Activated B cell treated with CpG ODN at 0.5 μM for 24 hours (primary cell): ENCODE data around the gene ZFAND2B. TPM values are rescaled to one million over a fixed set of nuclear protein-coding genes. Genes with fewer than 3 reads are reported as not detected.

ENCODE experiments used
- ATAC-seq: fragments of 200-7000 bp; cut with Tn5 transposase; one replicate; pipeline ENCODE4 v1.10.0; 2021; ENCODE audit warnings: low read depth, mild to moderate bottlenecking, moderate library complexity
- CTCF ChIA-PET: fragments of 350-600 bp; sonication (Branson Sonifier 250); formaldehyde crosslinking; loops from one replicate; lab custom pipeline; 2021; ENCODE audit warnings: antibody characterized with exemption; lab: Charles Lee
- POLR2A ChIA-PET: fragments of 350-600 bp; sonication (Branson Sonifier 250); formaldehyde crosslinking; loops from one replicate; lab custom pipeline; 2021; ENCODE audit warnings: antibody characterized with exemption; lab: Charles Lee
- DNase-seq: peaks from one replicate; pipeline ENCODE4 v3.0.0; 2022
- H3K27ac Mint-ChIP-seq: one replicate; pipeline ENCODE4 v1.8.0; 2020; ENCODE audit warnings: mixed read lengths
- H3K27me3 Mint-ChIP-seq: one replicate; pipeline ENCODE4 v1.8.0; 2021; ENCODE audit warnings: mixed read lengths
- H3K36me3 Mint-ChIP-seq: one replicate; pipeline ENCODE4 v1.8.0; 2021; ENCODE audit warnings: low read depth, mixed read lengths
- H3K4me1 Mint-ChIP-seq: one replicate; pipeline ENCODE4 v1.8.0; 2021; ENCODE audit warnings: mixed read lengths
- H3K4me3 Mint-ChIP-seq: one replicate; pipeline ENCODE4 v1.8.0; 2020; ENCODE audit warnings: mild to moderate bottlenecking, mixed read lengths
- H3K9me3 Mint-ChIP-seq: one replicate; pipeline ENCODE4 v1.8.0; 2020; ENCODE audit warnings: mixed read lengths
- intact Hi-C: fragments of 100-400 bp; cut with micrococcal nuclease; formaldehyde crosslinking; loops from one replicate; pipeline ENCODE4 v1.15.1; 2024
- total RNA-seq: library from RNA; stranded (reverse); gene quantifications from 2 replicates; pipeline ENCODE4 v1.2.3, GENCODE V29; 2022
- TF ChIP-seq, protein P1 (sequence below): fragments of 200-600 bp; IDR thresholded peaks from one replicate; pipeline ENCODE4 v1.8.0; 2022; ENCODE audit warnings: antibody characterized with exemption, mild to moderate bottlenecking

The ZFAND2B gene
- total RNA-seq, 1 donor from 2014 or later = 47.2 TPM

DNA sequence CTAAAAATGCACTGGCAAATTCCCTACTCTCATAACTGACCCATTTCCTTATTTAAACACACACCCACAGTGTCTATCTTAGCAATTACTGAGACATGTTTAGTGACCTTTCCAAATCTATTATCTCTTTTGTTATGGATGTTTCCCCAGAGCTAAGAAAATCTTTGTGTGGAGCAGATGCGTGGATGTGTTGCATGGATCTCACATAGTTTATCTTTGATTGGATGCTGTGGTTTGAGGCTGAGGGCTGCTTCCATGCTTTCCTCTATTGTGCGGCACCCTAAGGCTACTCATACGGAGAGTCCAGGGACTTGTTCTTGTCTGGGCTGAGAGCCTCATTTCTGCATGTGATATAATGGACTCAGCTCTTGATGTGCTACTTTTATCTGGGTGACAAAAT, 27.7 kb downstream of the ZFAND2B start:
- no peak for DNase-seq
- H3K9me3 Mint-ChIP-seq = no peaks in the 10 kb centered on the region
- H3K36me3 Mint-ChIP-seq = peaks cover 77% of the 10 kb centered on the region
- no peaks in the 10 kb centered on the region for H3K27me3 Mint-ChIP-seq
- H3K27ac Mint-ChIP-seq = no peak overlapping the region
- TF ChIP-seq, protein P1, sequence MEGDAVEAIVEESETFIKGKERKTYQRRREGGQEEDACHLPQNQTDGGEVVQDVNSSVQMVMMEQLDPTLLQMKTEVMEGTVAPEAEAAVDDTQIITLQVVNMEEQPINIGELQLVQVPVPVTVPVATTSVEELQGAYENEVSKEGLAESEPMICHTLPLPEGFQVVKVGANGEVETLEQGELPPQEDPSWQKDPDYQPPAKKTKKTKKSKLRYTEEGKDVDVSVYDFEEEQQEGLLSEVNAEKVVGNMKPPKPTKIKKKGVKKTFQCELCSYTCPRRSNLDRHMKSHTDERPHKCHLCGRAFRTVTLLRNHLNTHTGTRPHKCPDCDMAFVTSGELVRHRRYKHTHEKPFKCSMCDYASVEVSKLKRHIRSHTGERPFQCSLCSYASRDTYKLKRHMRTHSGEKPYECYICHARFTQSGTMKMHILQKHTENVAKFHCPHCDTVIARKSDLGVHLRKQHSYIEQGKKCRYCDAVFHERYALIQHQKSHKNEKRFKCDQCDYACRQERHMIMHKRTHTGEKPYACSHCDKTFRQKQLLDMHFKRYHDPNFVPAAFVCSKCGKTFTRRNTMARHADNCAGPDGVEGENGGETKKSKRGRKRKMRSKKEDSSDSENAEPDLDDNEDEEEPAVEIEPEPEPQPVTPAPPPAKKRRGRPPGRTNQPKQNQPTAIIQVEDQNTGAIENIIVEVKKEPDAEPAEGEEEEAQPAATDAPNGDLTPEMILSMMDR = no peak
- H3K4me1 Mint-ChIP-seq = peaks cover 22% of the 10 kb centered on the region
- H3K4me3 Mint-ChIP-seq = no peak overlapping the region
- ChIA-PET CTCF (no interaction called here), POLR2A (interaction anchor here (0.6 to 2.2 kb wide), 4 partner anchors 11 to 56 kb away, joined by 3 to 10 read pairs (median 4); partner anchors contain the start of genes GLB1L, STK16 and TUBA4B)
- ATAC-seq = no peak
- intact Hi-C loops = no loop called here

DNA sequence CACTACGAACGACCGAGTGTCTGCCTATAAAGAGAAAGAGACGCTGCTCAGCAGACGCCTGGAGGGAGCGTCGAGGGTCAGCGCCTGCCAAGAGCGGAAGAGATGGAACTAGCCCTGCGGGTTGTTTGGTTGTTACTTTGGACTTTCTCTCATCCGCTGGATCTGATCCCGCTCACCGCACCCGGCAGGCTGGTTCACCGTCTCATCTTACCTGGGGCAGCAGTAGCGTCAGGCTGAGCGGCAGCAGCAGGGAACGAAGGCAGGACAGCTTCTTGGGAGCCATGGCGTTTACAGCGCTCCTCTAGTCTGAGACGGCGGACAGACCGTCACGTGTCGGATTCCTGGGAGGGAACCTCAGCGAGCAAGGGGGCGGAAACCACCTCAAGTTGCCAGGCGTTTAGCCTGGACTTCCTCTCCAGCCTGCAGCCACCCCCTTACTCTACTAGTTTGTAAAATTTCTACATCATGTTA, 36.7 kb downstream of the ZFAND2B start:
- H3K4me1 Mint-ChIP-seq = peaks cover 37% of the 10 kb centered on the region
- intact Hi-C loops = no loop called here
- H3K27me3 Mint-ChIP-seq = no peaks in the 10 kb centered on the region
- POLR2A ChIA-PET = interaction anchor here (0.6 to 12.0 kb wide), 3 partner anchors 11 to 969 kb away, joined by 3 to 287 read pairs (median 91); partner anchors contain the start of genes ANKZF1, ATG9A, TUBA4A and TUBA4B
- TF ChIP-seq, protein P1 = no peak
- DNase-seq (no peak), ATAC-seq (no peak)
- H3K27ac Mint-ChIP-seq = peak overlapping the region; percentile 50
- peaks cover 10% of the 10 kb centered on the region for H3K36me3 Mint-ChIP-seq
- H3K9me3 Mint-ChIP-seq = no peaks in the 10 kb centered on the region
- H3K4me3 Mint-ChIP-seq = peak overlapping the region; percentile 63
- CTCF ChIA-PET = interaction anchor here (3.9 kb wide), 1 partner anchor 52 kb away, joined by 27 read pairs; no protein-coding TSS in a partner anchor

DNA sequence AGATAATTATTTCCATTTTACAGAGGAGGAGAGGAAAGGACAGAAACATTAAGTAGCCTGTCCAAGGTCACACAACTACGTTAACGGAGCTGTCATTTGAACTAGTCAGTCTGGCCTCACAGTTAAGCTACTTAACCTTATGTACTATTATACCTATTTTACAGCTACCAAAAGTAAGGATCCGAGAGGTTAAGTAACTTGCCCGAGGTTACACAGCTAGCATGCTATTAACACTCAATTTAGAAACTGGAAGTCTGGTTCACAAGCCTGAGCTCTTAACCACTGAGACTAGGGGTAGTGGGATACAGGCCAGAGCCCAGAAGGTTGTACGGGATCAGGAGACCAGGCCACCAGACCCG, 38.2 kb downstream of the ZFAND2B start:
- Mint-ChIP-seq H3K27ac (peak overlapping the region; percentile 98), H3K9me3 (no peaks in the 10 kb centered on the region), H3K4me3 (peak overlapping the region; percentile 90), H3K4me1 (peaks cover 51% of the 10 kb centered on the region), H3K36me3 (peaks cover 22% of the 10 kb centered on the region), H3K27me3 (no peaks in the 10 kb centered on the region)
- ATAC-seq (no peak), DNase-seq (no peak)
- intact Hi-C loops = loop anchor here (1.0 to 2.0 kb wide), 8 partner anchors 9 to 1026 kb away; partner anchors contain the start of genes ANKZF1, ATG9A, DNAJB2 and NHEJ1
- TF ChIP-seq, protein P1 = no peak
- CTCF ChIA-PET = interaction anchor here (1.1 to 3.9 kb wide), 8 partner anchors 10 to 73 kb away, joined by 3 to 27 read pairs (median 5); partner anchors contain the start of genes ANKZF1, ATG9A, DNAJB2 and TUBA4A
- POLR2A ChIA-PET = interaction anchor here (0.6 to 12.0 kb wide), 15 partner anchors 8 to 364 kb away, joined by 3 to 287 read pairs (median 9); partner anchors contain the start of genes ABCB6, ANKZF1, ATG9A and CNPPD1

DNA sequence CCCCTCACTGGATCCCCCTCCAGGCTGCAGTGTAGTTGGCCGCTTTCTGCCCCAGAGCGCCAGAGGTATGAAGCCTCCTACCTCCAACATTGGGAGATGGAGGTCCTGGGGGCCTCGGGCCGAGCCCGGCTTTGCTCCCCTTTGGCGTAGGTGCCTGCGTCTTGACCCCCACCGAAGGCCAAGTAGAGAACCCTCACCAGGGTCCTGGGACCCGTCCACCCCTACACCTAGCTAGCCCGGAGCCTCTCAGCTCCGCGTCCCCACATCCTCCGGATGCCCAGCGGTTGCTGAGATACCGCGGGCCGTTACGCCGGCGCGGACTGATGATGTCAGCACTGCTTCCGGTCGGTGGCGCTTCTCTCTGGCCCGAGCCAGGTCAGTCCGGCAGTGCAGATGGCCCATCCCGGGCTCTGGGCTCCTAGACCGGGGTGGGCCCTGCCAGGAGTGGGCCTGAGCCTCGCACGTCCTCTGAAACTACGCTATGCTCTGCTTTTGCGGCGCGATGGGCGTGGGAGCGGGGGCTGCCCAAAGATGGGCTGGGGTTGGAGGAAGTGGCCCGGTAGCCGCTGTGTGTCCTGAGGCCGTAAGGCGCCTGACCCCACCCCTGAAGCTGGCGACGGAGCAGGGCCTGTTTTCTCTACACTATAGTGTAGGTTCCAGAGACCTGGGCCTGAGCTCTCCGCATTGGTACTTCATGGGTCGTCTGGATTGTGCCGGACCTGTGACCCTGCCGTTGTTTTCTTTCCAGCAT, 38.7 kb downstream of the ZFAND2B start, which contains the start of the genes GLB1L and STK16:
GLB1L (minus strand) TSS at position 297 of the 751 bp plus-strand sequence. CDS start 1,871 bp downstream, outside the sequence.
STK16 (plus strand) TSS at position 332 of the 751 bp plus-strand sequence. CDS start 521 bp downstream, outside the sequence.
- no peaks in the 10 kb centered on the region for H3K27me3 Mint-ChIP-seq
- H3K4me1 Mint-ChIP-seq = peaks cover 57% of the 10 kb centered on the region
- no peaks in the 10 kb centered on the region for H3K9me3 Mint-ChIP-seq
- H3K36me3 Mint-ChIP-seq = peaks cover 27% of the 10 kb centered on the region
- peak; percentile 64 for ATAC-seq
- TF ChIP-seq, protein P1 = no peak
- intact Hi-C loops = loop anchor here (1.0 to 2.0 kb wide), 8 partner anchors 8 to 1027 kb away; partner anchors contain the start of genes ANKZF1, ATG9A, DNAJB2 and NHEJ1
- H3K27ac Mint-ChIP-seq = peak within 1 kb of the TSS; percentile 98
- ChIA-PET POLR2A (interaction anchor here (0.7 to 12.0 kb wide), 16 partner anchors 9 to 349 kb away, joined by 3 to 287 read pairs (median 7); partner anchors contain the start of genes ABCB6, ANKZF1, ATG9A and CNPPD1), CTCF (interaction anchor here (1.1 to 3.9 kb wide), 8 partner anchors 9 to 74 kb away, joined by 3 to 27 read pairs (median 5); partner anchors contain the start of genes ANKZF1, ATG9A, DNAJB2 and TUBA4A)
- H3K4me3 Mint-ChIP-seq = peak within 1 kb of the TSS; percentile 90
- DNase-seq = peak; percentile 95
